HepG2 (cell line): Measurements from ENCODE around the gene IGSF8. TPM values are rescaled to one million over a fixed set of nuclear protein-coding genes. Genes with fewer than 3 reads are reported as not detected.

Experiments used
- ATAC-seq: fragments of 200-7000 bp; cut with Tn5 transposase; 3 replicates; pipeline ENCODE4 v1.9.1; 2020; ENCODE audit warnings: mild to moderate bottlenecking, moderate library complexity
- BruUV-seq: library from RNA; stranded (reverse); fragments of 400-500 nt; replicated peaks from 2 replicates; lab custom pipeline; 2021; lab: Mats Ljungman, UMichigan
- CTCF ChIA-PET: fragments of 300-600 bp; formaldehyde crosslinking; extraction: SDS; loops from one replicate; lab custom pipeline; 2021; ENCODE audit warnings: low total read pairs, inconsistent platforms, low intra/inter-chr PET ratio; lab: Yijun Ruan, JAX
- POLR2A ChIA-PET: fragments of 350-600 bp; sonication (Branson Sonifier 250); formaldehyde crosslinking; loops from one replicate; lab custom pipeline; 2020; ENCODE audit warnings: antibody characterized with exemption, inconsistent platforms; lab: Yijun Ruan, JAX
- DNase-seq: peaks from one replicate; pipeline ENCODE4 v3.0.0-alpha.2; 2015; ENCODE audit warnings: low spot score
- FAIRE-seq: peaks from 3 replicates; lab custom pipeline; 2011; peaks lifted over from hg19 to GRCh38; lab: Jason Lieb, UNC
- H2AFZ ChIP-seq: one replicate; pipeline ENCODE4 v1.6.1; 2011; ENCODE audit warnings: low read length, inconsistent platforms
- H3K27ac ChIP-seq: fragments of 300-600 bp; 3 replicates; pipeline ENCODE4 v1.8.0; 2011; ENCODE audit warnings: mixed run types, mild to moderate bottlenecking, mixed read lengths, low read length, inconsistent platforms; ENCODE audit not compliant: insufficient read depth; ENCODE audit errors: extremely low read length
- H3K27me3 ChIP-seq, 2 experiments: fragments of 200-600 bp in 1 of 2; 2 replicates in 1 of 2; 3 replicates in 1 of 2; pipeline versions ENCODE4 v1.6.0 to v1.8.0; 2011; ENCODE audit warnings: low read length in 2 of 2, mild to moderate bottlenecking in 2 of 2, moderate library complexity in 2 of 2, inconsistent platforms in 1 of 2; ENCODE audit not compliant: insufficient read depth in 2 of 2, control insufficient read depth in 1 of 2
- H3K36me3 ChIP-seq, 2 experiments: fragments of 200-600 bp in 1 of 2; replicated peaks in 1 of 2; 2 replicates in 1 of 2; 3 replicates in 1 of 2; pipeline versions ENCODE4 v1.5.1 to v1.8.0; 2011; ENCODE audit warnings: low read length in 2 of 2, inconsistent platforms in 1 of 2; ENCODE audit not compliant: insufficient read depth in 2 of 2, control insufficient read depth in 1 of 2
- H3K4me1 ChIP-seq: 2 replicates; pipeline ENCODE4 v1.5.1; 2012; ENCODE audit warnings: low read length, inconsistent platforms; ENCODE audit not compliant: insufficient read depth
- H3K4me2 ChIP-seq: 2 replicates; pipeline ENCODE4 v1.6.0; 2011; ENCODE audit warnings: low read depth, low read length, inconsistent platforms
- H3K4me3 ChIP-seq, 3 experiments: fragments of 200-600 bp in 1 of 3; sonication (generic), shearing (Covaris generic) in 1 of 3; replicated peaks in 1 of 3; 2 replicates each; pipeline ENCODE4 v1.5.1; 2011 to 2016; ENCODE audit warnings: low read length in 3 of 3, inconsistent platforms in 2 of 3, low read depth in 2 of 3, mild to moderate bottlenecking in 2 of 3, control low read depth in 1 of 3, mixed read lengths in 1 of 3; ENCODE audit not compliant: insufficient read depth in 1 of 3
- H3K79me2 ChIP-seq: one replicate; pipeline ENCODE4 v1.6.1; 2011; ENCODE audit warnings: low read length, inconsistent platforms; ENCODE audit not compliant: insufficient read depth
- H3K9ac ChIP-seq: 2 replicates; pipeline ENCODE4 v1.6.0; 2011; ENCODE audit warnings: mild to moderate bottlenecking, low read depth, low read length, inconsistent platforms; ENCODE audit not compliant: insufficient read depth
- H3K9me3 ChIP-seq: 2 replicates; pipeline ENCODE4 v1.5.1; 2012; ENCODE audit warnings: mild to moderate bottlenecking, low read length
- H4K20me1 ChIP-seq: 2 replicates; pipeline ENCODE4 v1.6.0; 2011; ENCODE audit warnings: inconsistent platforms, mild to moderate bottlenecking, low read length, moderate library complexity; ENCODE audit not compliant: insufficient read depth
- AHR ChIP-seq: IDR thresholded peaks from 2 replicates; pipeline ENCODE4 v1.6.1; 2018; ENCODE audit warnings: missing genetic modification reagents, missing compliant biosample characterization
- GATAD2A ChIP-seq: IDR thresholded peaks from 2 replicates; pipeline ENCODE4 v1.6.1; 2016
- HNF4A ChIP-seq: sonication (generic); formaldehyde crosslinking; IDR thresholded peaks from 2 replicates; pipeline ENCODE4 v1.4.0; 2020; ENCODE audit warnings: missing genetic modification reagents
- HOXA7 ChIP-seq: sonication (generic); formaldehyde crosslinking; IDR thresholded peaks from 2 replicates; pipeline ENCODE4 v1.8.1; 2022; ENCODE audit warnings: mild to moderate bottlenecking, missing genetic modification reagents, moderate library complexity
- KLF13 ChIP-seq: sonication (generic); formaldehyde crosslinking; IDR thresholded peaks from 2 replicates; pipeline ENCODE4 v1.4.0; 2020; ENCODE audit warnings: mild to moderate bottlenecking, missing genetic modification reagents
- MTA3 ChIP-seq: sonication (generic); formaldehyde crosslinking; IDR thresholded peaks from 2 replicates; pipeline ENCODE4 v1.4.0; 2020; ENCODE audit warnings: missing genetic modification reagents
- MTF2 ChIP-seq: sonication (generic); formaldehyde crosslinking; IDR thresholded peaks from 2 replicates; pipeline ENCODE4 v1.5.0; 2020; ENCODE audit warnings: missing genetic modification reagents, borderline replicate concordance
- PCBP1 ChIP-seq: fragments of 200-400 bp; formaldehyde crosslinking; IDR thresholded peaks from 2 replicates; pipeline ENCODE4 v1.6.1; 2017; ENCODE audit warnings: mild to moderate bottlenecking, low read depth, low read length, borderline replicate concordance
- PITX1 ChIP-seq: sonication (generic); formaldehyde crosslinking; IDR thresholded peaks from 2 replicates; pipeline ENCODE4 v1.5.1; 2020; ENCODE audit warnings: mild to moderate bottlenecking, missing genetic modification reagents
- RARA ChIP-seq: IDR thresholded peaks from 2 replicates; pipeline ENCODE4 v1.6.1; 2016; ENCODE audit warnings: missing genetic modification reagents, missing compliant biosample characterization
- SP5 ChIP-seq: IDR thresholded peaks from 2 replicates; pipeline ENCODE4 v1.6.1; 2016; ENCODE audit warnings: low read depth, borderline replicate concordance
- ZNF20 ChIP-seq: sonication (generic); formaldehyde crosslinking; IDR thresholded peaks from 2 replicates; pipeline ENCODE4 v1.4.0; 2020; ENCODE audit warnings: mild to moderate bottlenecking, moderate library complexity, missing genetic modification reagents
- ZNF225 ChIP-seq: sonication (generic); formaldehyde crosslinking; IDR thresholded peaks from 2 replicates; pipeline ENCODE4 v1.4.0; 2020; ENCODE audit warnings: mild to moderate bottlenecking, missing genetic modification reagents
- ZNF773 ChIP-seq: sonication (generic); formaldehyde crosslinking; IDR thresholded peaks from 2 replicates; pipeline ENCODE4 v1.4.0; 2020; ENCODE audit warnings: missing genetic modification reagents, borderline replicate concordance
- ZNF788 ChIP-seq: sonication (generic); formaldehyde crosslinking; IDR thresholded peaks from 2 replicates; pipeline ENCODE4 v1.5.0; 2020; ENCODE audit warnings: mild to moderate bottlenecking, missing genetic modification reagents, borderline replicate concordance
- WGBS: methylation state at CpG from one replicate; pipeline ENCODE4 v1.1.6; 2017; ENCODE audit warnings: low lambda C conversion rate; 5-methylcytosine and 5-hydroxymethylcytosine counted together
- in situ Hi-C: cut with HindIII; loops from 2 replicates; pipeline ENCODE4 v1.10.0; 2017; ENCODE audit warnings: low pct_unique_long_range_greater_than_20kb; ENCODE audit not compliant: extremely low pct_ligation_motif_present
- intact Hi-C: fragments of 100-400 bp; cut with micrococcal nuclease; formaldehyde crosslinking; loops from one replicate; pipeline ENCODE4 v1.10.0; 2022; ENCODE audit not compliant: unreplicated experiment
- polyA plus RNA-seq, 8 experiments: library from polyadenylated mRNA; depleted of rRNA in 3 of 8; stranded (reverse) in 7 of 8; unstranded in 1 of 8; fragments of >200 nt; fragmentation: Illumina TruSeq in 4 of 8; extraction: Trizol in 4 of 8; gene quantifications; 2 replicates each; pipeline versions ENCODE4 v1.2.1 to v1.2.3, GENCODE V29; 2011 to 2016; ENCODE audit warnings: low read depth in 4 of 8, missing spikeins in 1 of 8, mixed read lengths in 1 of 8; ENCODE audit not compliant: insufficient read depth in 1 of 8
- total RNA-seq, 5 experiments: library from RNA; depleted of rRNA; stranded (reverse); fragments of >200 nt; fragmentation: Illumina TruSeq; extraction: Trizol; gene quantifications; 2 replicates each; pipeline ENCODE4 v1.2.3, GENCODE V29; 2016; ENCODE audit warnings: low read depth in 1 of 5
- TF ChIP-seq, protein P1 (sequence below): sonication (generic); formaldehyde crosslinking; IDR thresholded peaks from 2 replicates; pipeline ENCODE4 v1.4.0; 2020; ENCODE audit warnings: missing genetic modification reagents
- TF ChIP-seq, protein P2 (sequence below): sonication (generic); formaldehyde crosslinking; IDR thresholded peaks from 2 replicates; pipeline ENCODE4 v1.4.0; 2020; ENCODE audit warnings: missing genetic modification reagents
- TF ChIP-seq, protein P3 (sequence below): sonication (generic); formaldehyde crosslinking; IDR thresholded peaks from 2 replicates; pipeline ENCODE4 v1.4.0; 2020; ENCODE audit warnings: missing genetic modification reagents, borderline replicate concordance

The IGSF8 gene
- total and polyA plus RNA-seq, 2 of the 13 experiments (the other 11 are each of a cell fraction or from before 2014, with no cell fraction given), result 24.0 to 41.0 TPM

DNA sequence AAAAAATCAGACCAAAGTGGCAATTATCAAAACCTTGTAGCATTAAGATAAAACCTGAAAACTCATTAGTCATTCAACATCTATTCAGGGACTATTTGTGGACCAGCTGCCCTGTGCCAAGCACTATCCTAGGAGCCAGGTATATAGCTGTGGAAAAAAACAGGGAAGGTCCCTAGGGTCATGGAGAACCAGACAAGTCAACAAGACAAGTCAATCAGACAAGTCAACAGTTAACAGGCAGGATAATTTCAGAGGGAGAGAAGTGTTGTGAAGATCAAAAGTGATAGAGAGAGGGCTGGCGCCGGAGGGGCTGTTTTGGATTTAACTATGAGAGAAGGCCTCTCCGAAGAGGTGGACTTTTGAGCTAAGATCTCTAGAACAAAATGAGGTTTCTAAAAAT is 49.7 kb upstream of the IGSF8 start:
- H3K9me3 ChIP-seq, result no peaks in the 10 kb centered on the region
- TF ChIP-seq, protein P1, sequence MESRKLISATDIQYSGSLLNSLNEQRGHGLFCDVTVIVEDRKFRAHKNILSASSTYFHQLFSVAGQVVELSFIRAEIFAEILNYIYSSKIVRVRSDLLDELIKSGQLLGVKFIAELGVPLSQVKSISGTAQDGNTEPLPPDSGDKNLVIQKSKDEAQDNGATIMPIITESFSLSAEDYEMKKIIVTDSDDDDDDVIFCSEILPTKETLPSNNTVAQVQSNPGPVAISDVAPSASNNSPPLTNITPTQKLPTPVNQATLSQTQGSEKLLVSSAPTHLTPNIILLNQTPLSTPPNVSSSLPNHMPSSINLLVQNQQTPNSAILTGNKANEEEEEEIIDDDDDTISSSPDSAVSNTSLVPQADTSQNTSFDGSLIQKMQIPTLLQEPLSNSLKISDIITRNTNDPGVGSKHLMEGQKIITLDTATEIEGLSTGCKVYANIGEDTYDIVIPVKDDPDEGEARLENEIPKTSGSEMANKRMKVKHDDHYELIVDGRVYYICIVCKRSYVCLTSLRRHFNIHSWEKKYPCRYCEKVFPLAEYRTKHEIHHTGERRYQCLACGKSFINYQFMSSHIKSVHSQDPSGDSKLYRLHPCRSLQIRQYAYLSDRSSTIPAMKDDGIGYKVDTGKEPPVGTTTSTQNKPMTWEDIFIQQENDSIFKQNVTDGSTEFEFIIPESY (CRISPR knock-in tag), result no peak
- TF ChIP-seq MTA3 (CRISPR knock-in tag), result no peak
- no peak for TF ChIP-seq KLF13 (CRISPR knock-in tag)
- peak; percentile 76 for TF ChIP-seq RARA (CRISPR knock-in tag)
- TF ChIP-seq MTF2, result no peak
- TF ChIP-seq GATAD2A, result no peak
- TF ChIP-seq ZNF788 (CRISPR knock-in tag), result no peak
- 0 out of 2 replicates have a peak, but pooled peaks have one; percentile 12 for TF ChIP-seq PITX1 (CRISPR knock-in tag)
- TF ChIP-seq ZNF773 (CRISPR knock-in tag), result no peak
- TF ChIP-seq, protein P2, sequence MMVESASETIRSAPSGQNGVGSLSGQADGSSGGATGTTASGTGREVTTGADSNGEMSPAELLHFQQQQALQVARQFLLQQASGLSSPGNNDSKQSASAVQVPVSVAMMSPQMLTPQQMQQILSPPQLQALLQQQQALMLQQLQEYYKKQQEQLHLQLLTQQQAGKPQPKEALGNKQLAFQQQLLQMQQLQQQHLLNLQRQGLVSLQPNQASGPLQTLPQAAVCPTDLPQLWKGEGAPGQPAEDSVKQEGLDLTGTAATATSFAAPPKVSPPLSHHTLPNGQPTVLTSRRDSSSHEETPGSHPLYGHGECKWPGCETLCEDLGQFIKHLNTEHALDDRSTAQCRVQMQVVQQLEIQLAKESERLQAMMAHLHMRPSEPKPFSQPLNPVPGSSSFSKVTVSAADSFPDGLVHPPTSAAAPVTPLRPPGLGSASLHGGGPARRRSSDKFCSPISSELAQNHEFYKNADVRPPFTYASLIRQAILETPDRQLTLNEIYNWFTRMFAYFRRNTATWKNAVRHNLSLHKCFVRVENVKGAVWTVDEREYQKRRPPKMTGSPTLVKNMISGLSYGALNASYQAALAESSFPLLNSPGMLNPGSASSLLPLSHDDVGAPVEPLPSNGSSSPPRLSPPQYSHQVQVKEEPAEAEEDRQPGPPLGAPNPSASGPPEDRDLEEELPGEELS (CRISPR knock-in tag), result peak; percentile 54
- peak; percentile 60 for TF ChIP-seq HNF4A
- TF ChIP-seq HOXA7, result no peak
- TF ChIP-seq AHR, result no peak
- TF ChIP-seq SP5 (CRISPR knock-in tag), result no peak
- TF ChIP-seq ZNF20 (CRISPR knock-in tag), result no peak
- TF ChIP-seq, protein P3, sequence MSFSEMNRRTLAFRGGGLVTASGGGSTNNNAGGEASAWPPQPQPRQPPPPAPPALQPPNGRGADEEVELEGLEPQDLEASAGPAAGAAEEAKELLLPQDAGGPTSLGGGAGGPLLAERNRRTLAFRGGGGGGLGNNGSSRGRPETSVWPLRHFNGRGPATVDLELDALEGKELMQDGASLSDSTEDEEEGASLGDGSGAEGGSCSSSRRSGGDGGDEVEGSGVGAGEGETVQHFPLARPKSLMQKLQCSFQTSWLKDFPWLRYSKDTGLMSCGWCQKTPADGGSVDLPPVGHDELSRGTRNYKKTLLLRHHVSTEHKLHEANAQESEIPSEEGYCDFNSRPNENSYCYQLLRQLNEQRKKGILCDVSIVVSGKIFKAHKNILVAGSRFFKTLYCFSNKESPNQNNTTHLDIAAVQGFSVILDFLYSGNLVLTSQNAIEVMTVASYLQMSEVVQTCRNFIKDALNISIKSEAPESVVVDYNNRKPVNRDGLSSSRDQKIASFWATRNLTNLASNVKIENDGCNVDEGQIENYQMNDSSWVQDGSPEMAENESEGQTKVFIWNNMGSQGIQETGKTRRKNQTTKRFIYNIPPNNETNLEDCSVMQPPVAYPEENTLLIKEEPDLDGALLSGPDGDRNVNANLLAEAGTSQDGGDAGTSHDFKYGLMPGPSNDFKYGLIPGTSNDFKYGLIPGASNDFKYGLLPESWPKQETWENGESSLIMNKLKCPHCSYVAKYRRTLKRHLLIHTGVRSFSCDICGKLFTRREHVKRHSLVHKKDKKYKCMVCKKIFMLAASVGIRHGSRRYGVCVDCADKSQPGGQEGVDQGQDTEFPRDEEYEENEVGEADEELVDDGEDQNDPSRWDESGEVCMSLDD, result no peak
- no peak for TF ChIP-seq ZNF225 (CRISPR knock-in tag)
- no peak for TF ChIP-seq PCBP1

More for the DNA sequence above, 49.7 kb upstream of the IGSF8 start:
- in situ Hi-C loops, result no loop called here
- Histone ChIP-seq H3K4me1 (peaks cover 36% of the 10 kb centered on the region), H3K4me2 (peak overlapping the region; percentile 37), H3K4me3 (no peak overlapping the region; a peak in 1 of 6 replicates), H3K36me3 (no peaks in the 10 kb centered on the region), H3K9ac (no peak overlapping the region), H4K20me1 (no peaks in the 10 kb centered on the region), H3K27ac (peak overlapping the region; percentile 19), H3K79me2 (no peaks in the 10 kb centered on the region), H3K27me3 (no peaks in the 10 kb centered on the region; a peak in 1 of 5 replicates), H2AFZ (no peak overlapping the region)
- ATAC-seq (peak; percentile 95), DNase-seq (peak; percentile 89), FAIRE-seq (peak; percentile 64)
- CTCF ChIA-PET, result no interaction called here
- WGBS, result 3% methylated on average over 3 of the region's 3 CpGs
- POLR2A ChIA-PET, result no interaction called here
- intact Hi-C loops, result no loop called here
- BruUV-seq, result no TSS peak
